Measurements from ENCODE around the gene MPO. TPM values are rescaled to one million over a fixed set of nuclear protein-coding genes. Genes with fewer than 3 reads are reported as not detected.
A peak's percentile ranks its signal among the peaks of the same experiment; 100 is the strongest.

MPO gene
- total and polyA plus RNA-seq, 2 experiments from 2014 or later: not detected

GRCh38 chr17:58246781-58247180, 34.0 kb downstream of the MPO start:
- Histone ChIP-seq H3K4me1 (ENCODE audit: insufficient read depth) (no peaks in the 10 kb centered on the region), H3K9me2 (ENCODE audit: insufficient read depth) (no peaks in the 10 kb centered on the region), H3K79me2 (ENCODE audit: insufficient read depth) (no peaks in the 10 kb centered on the region), H3K27ac (no peak overlapping the region), H3F3A (ENCODE audit: insufficient read depth) (no peaks in the 10 kb centered on the region), H3K4me2 (ENCODE audit: unreplicated experiment) (no peak overlapping the region), H3K9ac (no peak overlapping the region), H4K20me1 (ENCODE audit: insufficient read depth) (no peaks in the 10 kb centered on the region), H3K9me3 (ENCODE audit: low read depth) (no peaks in the 10 kb centered on the region), H3K36me3 (ENCODE audit: low read depth) (no peaks in the 10 kb centered on the region), H2AFZ (no peak overlapping the region), H3K4me3 (no peak overlapping the region), H3K27me3 (replicated peaks; ENCODE audit: insufficient read depth) (peaks cover 32% of the 10 kb centered on the region)
- in situ Hi-C loops (cut with MboI): no loop called here
- TF ChIP-seq EZH2 (IDR thresholded peaks at IDR 0.05; ENCODE audit: insufficient read depth, poor library complexity, severe bottlenecking): no peak
- TF ChIP-seq EZH2phosphoT487 (IDR thresholded peaks at IDR 0.05; ENCODE audit: insufficient read depth, low read depth): no peak
- 50 to 60% methylated on average over 1 of the region's 1 CpG for WGBS, 2 experiments (ENCODE audit: low coverage in 1 of 2, low lambda C conversion rate in 2 of 2, missing lambda C conversion rate in 2 of 2)
- no peak for DNase-seq

- no peak overlapping the region for H3K4me2 ChIP-seq (ENCODE audit: unreplicated experiment)
- H3K9me2 ChIP-seq (ENCODE audit: insufficient read depth): no peaks in the 10 kb centered on the region
- no peak overlapping the region for H3K9ac ChIP-seq
- H3K4me3 ChIP-seq: no peak overlapping the region
- H3K9me3 ChIP-seq (ENCODE audit: low read depth): no peaks in the 10 kb centered on the region
- no peak for DNase-seq
- 76 to 81% methylated on average over 13 of the region's 13 CpGs for WGBS, 2 experiments (ENCODE audit: low coverage in 1 of 2, low lambda C conversion rate in 2 of 2, missing lambda C conversion rate in 2 of 2)
- H3K27ac ChIP-seq: no peak overlapping the region
- H3K27me3 ChIP-seq (replicated peaks; ENCODE audit: insufficient read depth): peaks cover 31% of the 10 kb centered on the region
- H3K36me3 ChIP-seq (ENCODE audit: low read depth): no peaks in the 10 kb centered on the region
- no peaks in the 10 kb centered on the region for H3K79me2 ChIP-seq (ENCODE audit: insufficient read depth)
- no peaks in the 10 kb centered on the region for H4K20me1 ChIP-seq (ENCODE audit: insufficient read depth)
- in situ Hi-C loops (cut with MboI): no loop called here
- TF ChIP-seq EZH2phosphoT487 (IDR thresholded peaks at IDR 0.05; ENCODE audit: insufficient read depth, low read depth) (no peak), EZH2 (IDR thresholded peaks at IDR 0.05; ENCODE audit: insufficient read depth, poor library complexity, severe bottlenecking) (no peak)
- no peak overlapping the region for H2AFZ ChIP-seq
- no peaks in the 10 kb centered on the region for H3F3A ChIP-seq (ENCODE audit: insufficient read depth)
- no peaks in the 10 kb centered on the region for H3K4me1 ChIP-seq (ENCODE audit: insufficient read depth)
Measured at GRCh38 chr17:58246104-58246740, 34.5 kb downstream of the MPO start.

- Histone ChIP-seq H3F3A (ENCODE audit: insufficient read depth) (no peaks in the 10 kb centered on the region), H3K9ac (no peak overlapping the region), H3K27me3 (replicated peaks; ENCODE audit: insufficient read depth) (peaks cover 27% of the 10 kb centered on the region), H3K27ac (no peak overlapping the region), H3K79me2 (ENCODE audit: insufficient read depth) (no peaks in the 10 kb centered on the region), H3K36me3 (ENCODE audit: low read depth) (no peaks in the 10 kb centered on the region), H3K4me1 (ENCODE audit: insufficient read depth) (no peaks in the 10 kb centered on the region), H2AFZ (no peak overlapping the region), H3K4me3 (no peak overlapping the region), H3K9me3 (ENCODE audit: low read depth) (no peaks in the 10 kb centered on the region), H3K4me2 (ENCODE audit: unreplicated experiment) (no peak overlapping the region), H4K20me1 (ENCODE audit: insufficient read depth) (no peaks in the 10 kb centered on the region), H3K9me2 (ENCODE audit: insufficient read depth) (no peaks in the 10 kb centered on the region)
- in situ Hi-C loops (cut with MboI): no loop called here
- no peak for TF ChIP-seq EZH2phosphoT487 (IDR thresholded peaks at IDR 0.05; ENCODE audit: insufficient read depth, low read depth)
- no peak for TF ChIP-seq EZH2 (IDR thresholded peaks at IDR 0.05; ENCODE audit: insufficient read depth, poor library complexity, severe bottlenecking)
- 55 to 61% methylated on average over 10 of the region's 10 CpGs for WGBS, 2 experiments (ENCODE audit: low coverage in 1 of 2, low lambda C conversion rate in 2 of 2, missing lambda C conversion rate in 2 of 2)
- peak; percentile 62 for DNase-seq
Measured at GRCh38 chr17:58245428-58246103, 35.2 kb downstream of the MPO start.

GRCh38 chr17:58244963-58245362, 35.8 kb downstream of the MPO start:
- 54 to 61% methylated on average over 6 of the region's 6 CpGs for WGBS, 2 experiments (ENCODE audit: low coverage in 1 of 2, low lambda C conversion rate in 2 of 2, missing lambda C conversion rate in 2 of 2)
- Histone ChIP-seq H3K79me2 (ENCODE audit: insufficient read depth) (no peaks in the 10 kb centered on the region), H4K20me1 (ENCODE audit: insufficient read depth) (no peaks in the 10 kb centered on the region), H2AFZ (no peak overlapping the region), H3K27me3 (replicated peaks; ENCODE audit: insufficient read depth) (peaks cover 29% of the 10 kb centered on the region), H3K36me3 (ENCODE audit: low read depth) (no peaks in the 10 kb centered on the region), H3K4me3 (no peak overlapping the region), H3K4me2 (ENCODE audit: unreplicated experiment) (no peak overlapping the region), H3K9me2 (ENCODE audit: insufficient read depth) (no peaks in the 10 kb centered on the region), H3K9ac (no peak overlapping the region), H3K4me1 (ENCODE audit: insufficient read depth) (no peaks in the 10 kb centered on the region), H3K9me3 (ENCODE audit: low read depth) (no peaks in the 10 kb centered on the region), H3K27ac (no peak overlapping the region), H3F3A (ENCODE audit: insufficient read depth) (no peaks in the 10 kb centered on the region)
- in situ Hi-C loops (cut with MboI): no loop called here
- TF ChIP-seq EZH2phosphoT487 (IDR thresholded peaks at IDR 0.05; ENCODE audit: insufficient read depth, low read depth) (no peak), EZH2 (IDR thresholded peaks at IDR 0.05; ENCODE audit: insufficient read depth, poor library complexity, severe bottlenecking) (no peak)
- DNase-seq: no peak

Measured in GM23248 (cell line).